Astrocyte (in vitro differentiated cells and primary cell): ENCODE results near the gene C3orf52.

Source experiments
- CTCF ChIP-seq: IDR thresholded peaks from 2 replicates; pipeline ENCODE4 v1.5.1; 2011; ENCODE audit warnings: low read depth, mild to moderate bottlenecking, inconsistent platforms, low read length, moderate library complexity; ENCODE audit not compliant: insufficient read depth
- EZH2 ChIP-seq: IDR thresholded peaks from 2 replicates; pipeline ENCODE4 v1.6.1; 2012; ENCODE audit warnings: mild to moderate bottlenecking, low read length, inconsistent platforms; ENCODE audit not compliant: insufficient read depth

- no peak for TF ChIP-seq CTCF
- TF ChIP-seq EZH2: no peak
These were observed 2.8 kb downstream of the C3orf52 start for GRCh38 chr3:112088944-112089343.
